Mammary epithelial cell (primary cell): ENCODE data around the gene RPS4Y1.

Experiments used
- CTCF ChIP-seq, 2 donors: IDR thresholded peaks in 1 of 2; conservative IDR thresholded peaks in 1 of 2; 2 replicates each; pipeline ENCODE4 v1.5.1; 2011 to 2012; ENCODE audit warnings: inconsistent platforms in 2 of 2, low read length in 2 of 2, mild to moderate bottlenecking in 2 of 2, control low read depth in 1 of 2, low read depth in 1 of 2; ENCODE audit not compliant: insufficient read depth in 1 of 2; ENCODE audit errors: extremely low read depth in 1 of 2
- EZH2 ChIP-seq: IDR thresholded peaks from 2 replicates; pipeline ENCODE4 v1.6.1; 2012; ENCODE audit warnings: low read length, inconsistent platforms, borderline replicate concordance

DNA sequence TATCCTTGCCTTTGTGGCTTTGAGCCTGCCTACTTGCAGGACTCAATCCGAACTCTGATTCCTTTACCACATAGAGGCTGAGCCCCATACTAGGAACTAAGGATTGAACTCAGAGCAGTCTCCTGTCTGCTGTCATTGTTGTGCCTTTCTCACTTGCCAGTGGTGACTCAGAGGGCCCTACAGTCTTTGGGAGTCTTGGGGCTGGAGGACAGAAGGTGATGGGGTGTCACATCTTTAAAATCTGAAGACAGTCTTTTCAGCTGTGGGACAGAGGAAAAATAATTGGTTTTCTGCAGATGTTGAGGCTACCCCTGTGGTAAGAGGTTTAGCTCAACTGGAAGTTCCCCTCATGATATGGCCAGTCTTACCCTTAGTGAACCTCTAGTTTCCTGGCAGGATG, 8.0 kb downstream of the RPS4Y1 start:
- TF ChIP-seq CTCF (conservative IDR thresholded peaks at IDR 0.05 in 1 of 2, IDR thresholded peaks at IDR 0.05 in 1 of 2; ENCODE audit: extremely low read depth in 1 of 2, insufficient read depth in 1 of 2, low read depth in 1 of 2, low read length in 2 of 2) (no peak), EZH2 (no peak)
